Gastrocnemius medialis (tissue), 4 donors: Measurements from ENCODE around the gene PIKFYVE.

Experiments used
- CTCF ChIP-seq, 5 experiments: fragments of 450-650 bp in 3 of 5; fragments of 200-600 bp in 2 of 5; sonication (generic) in 2 of 5; IDR thresholded peaks in 4 of 5; conservative IDR thresholded peaks in 1 of 5; 1 replicate in 4 of 5; 2 replicates in 1 of 5; pipeline ENCODE4 v1.5.1; 2016 to 2019; ENCODE audit warnings: antibody characterized with exemption in 5 of 5, mild to moderate bottlenecking in 3 of 5, moderate library complexity in 3 of 5
- POLR2A ChIP-seq, 2 donors: fragments of 450-650 bp; IDR thresholded peaks; one replicate each; pipeline ENCODE4 v1.6.1; 2017; ENCODE audit warnings: antibody characterized with exemption in 2 of 2, mild to moderate bottlenecking in 2 of 2, moderate library complexity in 2 of 2

GRCh38 chr2:208279236-208279635 is 13.2 kb downstream of the PIKFYVE start:
- TF ChIP-seq CTCF (IDR thresholded peaks at IDR 0.05 in 4 of 5, conservative IDR thresholded peaks at IDR 0.05 in 1 of 5) (no peak), POLR2A (IDR thresholded peaks at IDR 0.05) (no peak)
